Measurements from ENCODE around the gene WIPF2.
"Not testable (repeated sequence)": the region's sequence is repeated elsewhere in the genome, so short reads cannot be mapped to it uniquely, and the experiment has no call there.

The WIPF2 gene

DNA sequence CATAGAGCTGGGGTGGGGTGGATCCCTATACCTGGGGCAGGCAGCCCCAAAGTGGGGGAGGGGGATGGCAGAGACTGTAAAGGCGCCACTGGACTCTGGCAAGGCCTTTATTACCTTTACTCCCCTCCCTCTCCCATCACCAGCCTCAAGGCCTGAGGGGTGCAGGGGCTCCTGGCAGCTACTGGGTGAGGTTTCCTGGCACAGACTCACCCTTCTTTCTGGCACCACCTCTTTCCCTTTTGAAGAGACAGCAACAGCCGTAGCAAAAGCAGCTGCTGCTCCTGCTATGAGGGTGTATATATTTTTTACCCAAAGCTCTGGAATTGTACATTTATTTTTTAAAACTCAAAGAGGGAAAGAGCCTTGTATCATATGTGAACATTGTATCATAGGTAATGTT is 24.3 kb upstream of the WIPF2 start:
- DNase-seq = peak; percentile 1

DNA sequence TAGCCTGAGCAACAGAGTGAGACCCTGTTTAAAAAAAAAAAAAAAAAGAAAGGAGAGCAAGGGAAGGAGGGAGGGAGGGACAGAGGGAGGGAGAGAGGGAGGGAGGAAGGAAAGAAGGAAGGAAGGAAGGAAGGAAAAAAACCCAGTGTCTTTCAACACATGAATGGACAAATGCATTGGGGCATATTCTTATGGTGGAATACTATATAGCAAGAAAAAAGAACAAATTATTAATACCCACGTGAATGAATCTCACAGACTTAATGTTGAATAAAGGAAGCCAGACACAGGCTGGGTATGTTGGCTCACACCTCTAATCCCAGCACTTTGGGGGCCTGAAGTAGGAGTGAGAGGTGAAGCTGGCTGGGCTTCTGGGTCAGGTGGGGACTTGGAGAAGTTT is 21.6 kb upstream of the WIPF2 start:
- no peak for DNase-seq

DNA sequence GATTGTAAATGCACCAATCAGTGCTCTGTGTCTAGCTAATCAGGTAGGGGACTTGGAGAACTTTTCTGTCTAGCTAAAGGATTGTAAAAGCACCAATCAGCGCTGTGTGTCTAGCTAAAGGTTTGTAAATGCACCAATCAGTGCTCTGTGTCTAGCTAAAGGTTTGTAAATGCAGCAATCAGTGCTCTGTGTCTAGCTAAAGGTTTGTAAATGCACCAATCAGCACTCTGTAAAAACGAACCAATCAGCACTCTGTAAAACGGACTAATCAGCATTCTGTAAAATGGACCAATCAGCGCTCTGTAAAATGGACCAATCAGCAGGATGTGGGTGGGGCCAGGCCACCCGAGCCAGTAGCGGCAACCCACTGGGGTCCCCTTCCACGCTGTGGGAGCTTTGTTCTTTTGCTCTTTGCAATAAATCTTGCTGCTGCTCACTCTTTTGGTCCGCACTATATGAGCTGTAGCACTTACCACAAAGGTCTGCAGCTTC is 21.1 kb upstream of the WIPF2 start:
- not testable (repeated sequence) for DNase-seq

DNA sequence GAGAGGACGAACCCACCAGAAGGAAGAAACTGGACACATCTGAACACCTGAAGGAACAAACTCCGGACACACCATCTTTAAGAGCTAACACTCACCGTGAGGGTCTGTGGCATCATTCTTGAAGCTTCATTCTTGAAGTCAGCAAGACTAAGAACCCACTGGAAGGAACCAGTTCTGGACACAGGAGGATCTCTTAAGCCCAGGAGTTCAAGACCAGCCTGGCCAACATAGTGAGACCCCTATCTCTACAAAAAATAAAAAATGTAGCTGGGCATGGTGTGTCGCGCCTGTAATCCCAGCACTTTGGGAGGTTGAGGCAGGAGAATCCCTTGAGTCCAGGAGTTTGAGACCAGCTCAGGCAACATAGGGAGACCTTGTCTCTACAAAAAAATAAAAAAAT is 20.5 kb upstream of the WIPF2 start:
- DNase-seq = no peak

DNA sequence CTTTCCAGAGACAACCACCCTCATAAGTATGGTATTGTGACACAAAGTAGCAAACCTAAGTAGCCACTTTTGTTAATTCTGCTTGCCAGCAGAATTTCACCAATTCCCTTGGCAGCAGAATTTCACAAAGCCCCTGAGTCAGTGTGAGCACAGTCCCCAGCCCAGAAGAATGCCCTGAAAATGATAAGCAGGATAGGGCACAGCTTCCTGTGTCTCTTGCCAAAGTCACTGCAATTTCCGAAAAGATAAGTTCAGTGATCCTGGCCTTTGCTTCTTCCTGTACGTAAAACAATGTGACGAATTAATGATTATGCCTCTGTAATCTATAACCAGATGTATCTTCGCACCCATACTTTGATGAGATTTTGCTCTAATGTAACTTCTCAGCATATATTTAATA is 16.0 kb upstream of the WIPF2 start:
- DNase-seq = no peak

DNA sequence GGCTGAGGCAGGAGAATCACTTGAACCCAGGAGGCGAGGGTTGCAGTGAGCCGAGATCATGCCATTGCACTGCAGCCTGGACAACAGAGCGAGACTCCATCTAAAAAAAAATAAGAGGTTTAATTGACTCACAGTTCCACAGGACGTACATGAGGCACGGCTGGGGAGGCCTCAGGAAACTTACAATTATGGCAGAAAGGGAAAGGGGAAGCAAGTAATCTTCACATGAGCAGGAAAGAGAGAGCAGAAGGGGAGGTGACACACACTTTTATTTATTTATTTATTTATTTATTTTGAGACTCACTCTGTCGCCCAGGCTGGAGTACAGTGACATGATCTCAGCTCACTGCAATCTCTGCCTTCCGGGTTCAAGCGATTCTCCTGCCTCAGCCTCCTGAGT is 12.9 kb upstream of the WIPF2 start:
- not testable (repeated sequence) for DNase-seq

DNA sequence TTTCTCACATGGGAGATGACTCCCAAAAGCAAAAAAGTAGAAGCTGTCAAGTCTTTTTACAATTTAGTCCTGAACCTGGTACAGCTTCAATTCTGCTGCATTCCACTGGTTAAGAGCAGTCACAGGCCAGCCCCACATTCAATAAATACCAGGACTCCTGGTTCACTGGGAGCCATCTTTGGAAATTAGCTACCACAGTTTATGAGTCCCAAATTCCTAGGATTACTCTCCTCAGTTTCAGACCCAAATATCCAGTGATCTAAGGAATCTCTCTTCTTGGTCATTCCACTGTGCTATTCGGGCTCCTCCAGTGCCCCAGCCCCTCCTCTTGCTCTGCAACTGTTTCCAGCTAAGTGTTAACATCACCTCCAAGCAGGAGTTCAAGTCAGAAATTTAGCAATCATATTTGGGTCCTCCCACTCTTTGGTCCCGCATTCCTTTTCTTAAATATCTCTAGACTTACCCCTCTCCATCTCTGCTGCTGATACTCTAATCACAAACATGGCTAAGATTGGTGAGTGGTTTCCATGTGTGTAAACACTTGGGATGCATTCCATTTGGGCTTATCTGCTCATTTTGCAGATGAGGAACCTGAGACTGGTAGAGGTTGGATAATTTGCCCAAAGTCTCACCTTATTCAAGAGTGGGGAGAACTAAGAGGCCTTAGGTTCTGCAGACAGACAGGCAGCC is 9.6 kb upstream of the WIPF2 start:
- no peak for DNase-seq

DNA sequence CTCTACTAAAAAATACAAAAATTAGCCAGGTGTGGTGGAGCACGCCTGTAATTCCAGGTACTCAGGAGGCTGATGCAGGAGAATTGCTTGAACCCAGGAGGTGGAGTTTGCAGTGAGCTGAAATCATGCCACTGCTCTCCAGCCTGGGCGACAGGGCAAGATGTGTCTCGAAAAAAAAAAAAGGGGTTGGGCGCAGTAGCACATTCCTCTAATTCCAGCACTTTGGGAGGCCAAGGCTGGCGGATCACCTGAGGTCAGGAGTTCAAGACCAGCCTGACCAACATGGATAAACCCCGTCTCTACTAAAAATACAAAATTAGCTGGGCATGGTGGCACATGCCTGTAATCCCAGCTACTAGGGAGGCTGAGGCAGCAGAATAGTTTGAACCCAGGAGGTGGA is 5.2 kb upstream of the WIPF2 start:
- DNase-seq = not testable (repeated sequence)

DNA sequence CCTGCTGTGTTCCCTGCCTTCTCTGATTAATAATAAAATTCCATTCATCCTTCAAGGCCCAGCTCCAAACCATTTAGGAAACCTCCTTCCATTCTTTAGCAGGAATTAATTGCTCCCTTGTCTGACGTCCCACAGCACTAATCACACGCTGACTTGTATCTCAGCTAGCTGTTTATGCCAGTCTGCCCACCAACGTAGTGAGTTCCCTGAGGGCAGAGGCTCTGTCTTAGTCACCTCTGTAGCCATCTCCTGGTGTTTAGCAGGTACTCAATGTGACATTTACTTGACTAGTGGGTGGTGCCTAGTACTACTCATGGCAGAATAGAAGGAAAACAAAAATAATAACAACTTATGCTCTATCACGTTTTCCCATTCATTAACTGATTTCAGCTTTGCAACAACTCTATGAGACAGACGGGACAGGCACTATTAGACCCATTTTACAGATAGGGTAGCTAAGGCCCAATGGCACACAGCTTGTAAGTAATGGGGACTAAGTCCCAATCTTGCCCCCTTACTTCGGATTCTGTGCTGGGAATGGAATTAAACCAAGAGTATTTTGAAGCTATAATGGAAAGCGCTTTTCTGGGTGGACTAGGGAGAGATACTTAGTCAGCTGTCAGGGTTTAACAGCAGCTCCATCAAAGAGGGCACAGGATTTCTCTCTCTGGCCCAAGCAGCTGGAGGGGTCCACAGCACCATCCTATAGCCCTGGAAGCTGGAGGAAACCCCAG is 931 bp upstream of the WIPF2 start:
- no peak for DNase-seq

DNA sequence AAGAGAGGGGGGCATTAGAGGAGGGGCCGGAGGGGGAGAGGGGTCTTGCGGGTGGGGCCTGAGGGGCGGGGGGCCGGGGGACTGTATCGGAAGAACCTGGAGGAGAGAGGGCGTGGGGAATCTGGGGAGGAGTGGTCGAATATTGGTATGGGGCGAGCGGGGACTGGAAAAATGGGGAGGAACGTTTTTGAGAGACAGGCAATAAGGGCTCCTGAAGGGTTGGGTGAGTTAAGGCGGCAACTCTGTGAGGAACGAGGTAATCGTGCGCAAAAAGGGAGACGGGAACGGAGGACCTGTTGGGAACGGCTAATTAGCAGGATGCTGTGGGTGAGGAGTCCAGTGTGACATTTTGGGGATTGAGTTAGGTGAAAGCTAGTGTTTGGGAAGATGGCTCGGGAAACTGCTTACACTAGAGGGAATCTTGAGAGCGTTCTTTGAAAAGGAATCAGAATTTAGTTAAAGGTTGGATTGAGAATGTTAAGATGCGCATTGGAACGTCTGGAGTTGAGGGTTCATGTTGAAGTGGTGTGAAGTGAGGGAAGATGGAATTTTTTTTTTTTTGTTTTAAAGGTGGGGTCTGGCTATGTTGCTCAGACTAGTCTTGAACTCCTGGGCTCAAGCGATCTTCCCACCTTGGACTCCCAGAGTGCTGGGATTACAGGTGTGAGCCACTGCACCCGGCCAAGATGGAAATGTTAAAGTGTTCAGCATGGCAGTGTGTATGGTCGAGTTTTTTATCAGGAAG is 662 bp downstream of the WIPF2 start:
- peak; percentile 84 for DNase-seq

DNA sequence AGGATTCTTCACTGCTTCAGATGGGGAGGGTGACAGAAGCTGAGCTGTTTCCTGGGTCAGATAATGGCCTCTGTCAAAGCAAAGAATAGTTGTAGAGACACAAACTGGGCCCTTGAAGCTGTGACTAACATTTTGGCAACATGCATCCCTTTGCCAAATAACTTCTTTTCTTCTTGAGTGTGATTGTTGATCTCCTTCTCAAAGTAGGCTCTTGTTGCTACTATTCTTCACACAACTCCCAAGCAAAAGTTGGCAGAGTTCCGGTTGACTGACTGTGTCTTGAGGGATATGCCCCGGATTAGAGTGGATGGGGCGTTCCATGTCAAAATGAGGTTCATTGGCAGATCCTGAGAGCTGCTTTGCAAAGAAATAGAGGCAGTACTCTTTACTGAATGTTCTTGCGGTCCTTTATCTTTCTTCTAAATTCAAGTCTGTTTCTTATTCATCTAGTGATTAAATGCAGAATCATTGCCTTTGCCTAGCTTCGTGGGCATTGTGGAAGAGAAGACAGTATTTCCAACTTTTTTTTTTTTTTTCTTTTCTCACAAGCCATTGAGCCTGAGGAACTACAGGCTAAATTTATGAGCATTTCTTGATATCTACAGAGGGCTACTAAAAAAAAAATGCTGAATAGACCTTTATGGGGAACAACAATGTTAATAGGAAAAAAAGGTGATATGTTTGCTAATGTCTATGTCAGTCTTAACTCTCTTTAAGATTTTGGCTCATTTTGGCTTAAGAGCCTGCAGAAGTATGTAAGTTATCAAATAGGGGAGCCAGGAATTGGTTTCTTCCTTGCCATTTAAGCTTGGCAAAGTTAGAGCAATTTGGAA is 5.8 kb downstream of the WIPF2 start:
- DNase-seq = no peak

DNA sequence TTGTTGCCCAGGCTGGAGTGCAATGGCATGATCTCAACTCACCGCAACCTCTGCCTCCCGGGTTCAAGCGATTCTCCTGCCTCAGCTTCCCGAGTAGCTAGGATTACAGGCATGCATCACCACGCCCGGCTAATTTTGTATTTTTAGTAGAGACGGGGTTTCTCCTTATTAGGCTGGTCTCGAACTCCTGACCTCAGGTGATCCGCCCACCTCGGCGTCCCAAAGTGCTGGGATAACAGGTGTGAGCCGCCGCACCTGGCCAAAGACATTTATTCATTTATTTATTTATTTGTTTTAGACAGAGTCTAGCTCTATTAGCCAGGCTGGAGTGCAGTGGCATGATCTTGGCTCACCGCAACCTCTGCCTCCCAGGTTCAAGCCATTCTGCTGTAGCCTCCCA is 10.0 kb downstream of the WIPF2 start:
- DNase-seq = not testable (repeated sequence)

DNA sequence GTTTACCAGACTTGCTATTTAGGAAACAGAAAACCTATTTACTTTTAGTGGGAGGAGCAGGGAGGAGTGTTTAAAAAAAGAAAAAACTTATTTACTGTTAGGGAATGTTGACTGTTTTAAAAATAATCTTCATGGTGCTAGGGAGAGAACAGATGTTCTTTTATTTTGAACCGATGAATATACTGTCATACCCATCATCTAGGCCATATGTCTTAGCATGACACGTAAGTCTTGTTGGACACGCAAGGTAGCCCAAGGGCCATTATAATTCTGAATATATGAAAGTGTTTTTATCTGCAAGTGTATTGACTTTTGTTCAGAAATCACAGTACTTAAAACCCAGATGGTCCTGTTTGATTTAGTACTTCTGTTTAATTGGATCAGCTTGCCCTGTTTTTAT is 11.6 kb downstream of the WIPF2 start:
- DNase-seq = no peak

DNA sequence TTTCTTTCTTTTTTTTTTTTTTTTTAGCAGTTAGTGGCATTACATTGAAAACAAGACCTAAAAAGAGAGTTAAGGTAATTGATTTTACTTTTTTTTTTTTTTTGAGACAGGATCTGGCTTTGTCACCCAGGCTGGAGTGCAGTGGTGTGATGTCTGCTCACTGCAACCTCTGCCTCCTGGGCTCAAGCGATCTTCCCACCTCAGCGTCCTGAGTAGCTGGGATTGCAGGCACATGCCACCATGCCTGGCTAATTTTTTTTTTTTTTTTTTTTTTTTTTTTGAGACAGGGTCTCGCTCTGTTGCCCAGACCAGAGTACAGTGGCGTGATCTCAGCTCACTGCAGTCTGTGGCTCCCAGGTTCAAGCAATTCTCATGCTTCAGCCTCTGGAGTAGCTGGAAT is 12.8 kb downstream of the WIPF2 start:
- not testable (repeated sequence) for DNase-seq

DNA sequence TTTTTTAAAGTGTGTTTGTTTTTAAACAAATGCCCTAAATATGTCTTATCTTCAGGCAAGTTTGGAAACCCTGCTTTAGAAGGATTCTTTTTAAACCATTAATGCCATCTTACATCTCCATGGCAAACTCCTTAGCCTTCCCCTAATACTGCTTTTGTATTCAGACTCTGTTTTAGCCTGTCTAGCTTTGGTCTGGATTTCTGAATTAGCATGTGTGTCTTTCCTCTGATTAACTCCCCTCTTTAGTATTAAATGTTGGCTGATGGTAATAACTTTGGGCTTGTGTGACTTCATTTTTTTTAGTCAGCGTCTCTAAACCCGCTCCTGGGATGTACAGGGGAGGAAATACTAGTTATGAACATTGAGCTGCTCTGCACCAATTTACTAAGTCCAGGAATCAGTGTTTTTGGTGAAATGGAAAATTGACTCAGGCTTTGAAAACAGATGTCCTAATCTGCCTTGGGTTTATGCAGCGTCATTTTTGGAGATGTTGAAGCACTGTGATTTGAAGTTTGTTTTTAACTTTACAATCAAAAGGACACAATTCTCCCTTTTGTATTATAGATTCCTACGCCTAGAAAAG is 22.2 kb downstream of the WIPF2 start:
- DNase-seq = no peak

DNA sequence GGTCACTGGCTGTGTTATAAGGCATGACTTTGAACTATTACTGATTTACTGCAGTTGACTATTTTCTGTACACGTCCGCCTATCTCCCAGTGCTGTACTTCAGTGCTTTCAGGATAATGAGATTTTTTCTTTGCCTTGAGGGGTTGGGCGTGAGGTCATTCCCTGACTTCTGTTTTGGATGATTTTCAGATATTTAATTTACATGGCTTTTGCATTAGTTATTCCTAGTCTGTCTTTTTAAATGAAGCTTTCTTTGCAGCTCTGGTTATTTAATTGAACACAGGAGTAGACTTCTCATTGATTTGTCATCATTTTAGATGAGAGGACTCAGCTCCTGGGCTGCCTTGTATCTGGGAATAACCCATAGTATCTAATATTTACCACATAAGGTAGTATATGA is 23.7 kb downstream of the WIPF2 start:
- DNase-seq = no peak

DNA sequence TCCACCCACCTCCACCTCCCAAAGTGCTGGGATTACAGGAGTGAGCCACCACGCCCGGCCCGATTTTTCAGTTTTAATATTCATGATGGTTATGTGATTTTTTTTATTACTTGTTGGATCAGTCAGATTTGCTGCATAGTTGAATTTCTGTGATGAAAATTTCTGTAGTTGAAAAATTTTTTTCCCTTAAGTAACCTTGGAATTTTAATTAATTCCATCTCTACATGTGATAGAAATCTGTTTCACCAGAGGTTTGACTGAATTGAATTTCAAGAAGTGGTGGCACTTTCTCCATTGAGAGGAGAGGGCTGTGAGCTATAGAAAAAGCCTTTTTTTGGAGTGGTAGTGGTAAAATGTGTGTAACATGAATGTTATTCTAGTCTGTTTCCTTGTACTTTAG is 24.7 kb downstream of the WIPF2 start:
- no peak for DNase-seq

DNA sequence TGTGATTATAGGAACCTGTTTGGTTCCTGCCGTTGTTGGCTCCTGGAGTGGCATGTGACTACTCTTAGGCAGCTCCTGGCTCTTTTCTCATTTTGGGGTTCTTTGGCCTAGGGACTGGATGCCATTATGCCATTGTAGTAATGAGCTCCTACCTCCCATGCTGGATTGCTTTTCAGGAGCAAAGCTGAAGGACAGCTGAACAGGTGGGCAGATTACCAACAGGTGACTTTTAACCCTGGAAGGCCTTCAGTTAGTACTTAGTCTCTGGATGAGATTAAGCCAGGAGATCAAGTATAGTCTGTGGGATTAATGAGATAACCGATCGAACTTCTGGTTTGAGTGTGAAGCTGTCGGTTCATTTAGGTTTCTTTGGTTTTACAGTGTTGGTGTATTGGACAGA is 25.2 kb downstream of the WIPF2 start:
- no peak for DNase-seq

DNA sequence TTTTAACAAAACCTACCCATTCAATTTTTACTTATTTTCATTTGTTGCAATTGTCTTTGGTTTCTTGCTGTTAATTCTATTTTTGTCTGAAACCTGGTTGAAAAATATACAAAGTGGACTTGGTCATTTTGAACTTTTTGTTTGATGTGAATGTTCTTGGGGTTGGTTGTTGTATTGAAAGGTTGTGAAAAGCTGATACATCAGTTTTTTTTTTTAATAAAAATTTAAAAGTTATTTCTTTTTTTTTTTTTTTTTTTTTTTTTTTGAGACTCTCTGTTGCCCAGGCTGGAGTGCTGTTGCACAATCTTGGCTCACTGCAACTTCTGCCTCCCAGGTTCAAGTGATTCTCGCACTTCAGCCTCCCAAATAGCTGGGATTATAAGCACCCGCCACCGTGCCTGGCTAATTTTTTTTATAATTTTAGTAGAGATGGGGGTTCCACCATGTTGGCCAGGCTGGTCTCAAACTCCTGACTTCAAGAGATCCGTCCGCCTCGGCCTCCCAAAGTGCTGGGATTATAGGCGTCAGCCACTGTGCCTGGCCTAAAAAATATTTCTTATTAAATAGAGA is 28.9 kb downstream of the WIPF2 start:
- no peak for DNase-seq

DNA sequence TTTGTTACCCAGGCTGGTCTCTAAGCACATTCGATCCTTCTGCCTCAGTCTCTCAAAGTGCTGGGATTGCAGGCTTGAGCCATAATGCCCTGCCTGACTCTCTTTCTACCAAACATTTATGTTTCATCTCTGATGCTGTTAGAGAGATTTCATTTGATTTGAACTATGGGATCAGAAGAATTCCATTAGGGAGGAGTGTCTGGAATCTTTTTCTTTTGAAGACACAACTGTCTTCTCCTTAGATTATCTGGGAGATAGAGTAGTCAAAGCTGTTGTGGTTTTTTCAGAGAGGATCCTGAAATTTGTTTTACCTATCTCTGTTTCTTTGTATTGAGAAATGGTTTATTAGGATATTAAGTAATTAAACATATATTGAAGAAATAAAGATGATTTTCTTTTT is 29.4 kb downstream of the WIPF2 start:
- DNase-seq = no peak

DNA sequence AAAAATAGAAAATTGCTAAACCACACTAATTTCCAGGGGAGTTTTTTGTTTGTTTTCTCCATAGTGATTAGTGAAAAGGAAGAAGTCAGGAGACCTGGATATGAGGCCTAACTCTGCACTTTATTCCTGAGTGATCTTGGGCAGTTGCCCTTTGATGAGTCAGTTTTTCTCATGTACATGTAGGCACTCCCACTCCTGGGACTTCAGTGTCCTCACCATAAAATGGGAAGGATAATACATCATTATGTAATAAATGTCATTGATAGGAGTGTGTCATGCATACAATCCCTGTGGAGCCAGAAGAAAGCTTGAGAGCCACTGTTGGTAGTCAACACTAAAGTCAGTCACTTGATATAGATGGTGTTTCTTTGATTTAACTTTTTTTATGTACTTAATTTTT is 32.5 kb downstream of the WIPF2 start:
- DNase-seq = no peak

DNA sequence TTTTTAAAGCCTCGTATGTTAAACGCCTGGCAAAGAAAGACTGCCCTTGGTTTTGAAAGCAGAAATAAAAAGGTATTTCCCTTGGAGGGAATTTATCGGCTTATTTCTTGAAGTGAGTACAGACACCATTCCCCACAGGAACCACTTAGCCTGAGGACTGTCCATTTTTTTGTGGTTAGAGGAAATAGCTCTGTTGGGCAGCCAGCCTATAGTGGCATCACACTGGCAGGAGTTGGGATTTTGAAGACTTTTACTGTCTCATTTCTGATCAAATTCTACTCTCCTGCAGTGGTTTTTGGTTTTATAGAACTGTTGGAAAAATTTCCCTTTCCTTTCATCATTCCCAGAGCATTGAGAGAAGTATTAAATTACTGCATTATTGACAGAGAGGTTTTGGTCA is 34.5 kb downstream of the WIPF2 start:
- no peak for DNase-seq

Measured in NCI-H1092 treated with DMSO at 0.1 percent for 48 hours (cell line).